HG02943 (cell line): ENCODE results near the gene ADI1.
A peak's percentile ranks its signal among the peaks of the same experiment; 100 is the strongest.
"Not testable (repeated sequence)": the region's sequence is repeated elsewhere in the genome, so short reads cannot be mapped to it uniquely, and the experiment has no call there.

Experiments
- ATAC-seq: cut with Tn5 transposase; IDR thresholded peaks from one replicate; pipeline ENCODE4 v1.9.1; 2021; ENCODE audit warnings: mild to moderate bottlenecking, low read depth, moderate library complexity; ENCODE audit not compliant: unreplicated experiment

The ADI1 gene

GRCh38 chr2:3465328-3465727, 54.0 kb downstream of the ADI1 start:
- ATAC-seq: no peak

GRCh38 chr2:3464401-3465005, 54.8 kb downstream of the ADI1 start:
- ATAC-seq: no peak

GRCh38 chr2:3463944-3464343, 55.4 kb downstream of the ADI1 start:
- no peak for ATAC-seq

GRCh38 chr2:3463186-3463835, 56.0 kb downstream of the ADI1 start:
- no peak for ATAC-seq

GRCh38 chr2:3462493-3463104, 56.7 kb downstream of the ADI1 start:
- ATAC-seq: no peak

GRCh38 chr2:3461801-3462492, 57.4 kb downstream of the ADI1 start:
- ATAC-seq: peak; percentile 68

- no peak for ATAC-seq
Observed at GRCh38 chr2:3460831-3461800, 58.2 kb downstream of the ADI1 start.

GRCh38 chr2:3460156-3460555, 59.2 kb downstream of the ADI1 start:
- ATAC-seq: no peak

GRCh38 chr2:3459185-3460015, 59.9 kb downstream of the ADI1 start:
- no peak for ATAC-seq

- no peak for ATAC-seq
Observed at GRCh38 chr2:3458396-3459184, 60.7 kb downstream of the ADI1 start.

GRCh38 chr2:3457524-3458395, 61.6 kb downstream of the ADI1 start:
- no peak for ATAC-seq

- no peak for ATAC-seq
Observed at GRCh38 chr2:3456125-3456524, 63.2 kb downstream of the ADI1 start.

- no peak for ATAC-seq
Observed at GRCh38 chr2:3454802-3455201, 64.5 kb downstream of the ADI1 start.

- ATAC-seq: not testable (repeated sequence)
Observed at GRCh38 chr2:3454005-3454404, 65.3 kb downstream of the ADI1 start.

- no peak for ATAC-seq
Observed at GRCh38 chr2:3453190-3453999, 65.9 kb downstream of the ADI1 start.

GRCh38 chr2:3451926-3452671, 67.2 kb downstream of the ADI1 start:
- no peak for ATAC-seq
